Measurements from ENCODE around the gene EPHB3. TPM values are rescaled to one million over a fixed set of nuclear protein-coding genes. Genes with fewer than 3 reads are reported as not detected.

The EPHB3 gene
- total RNA-seq, 1 donor from 2014 or later, result 0.07 TPM

DNA sequence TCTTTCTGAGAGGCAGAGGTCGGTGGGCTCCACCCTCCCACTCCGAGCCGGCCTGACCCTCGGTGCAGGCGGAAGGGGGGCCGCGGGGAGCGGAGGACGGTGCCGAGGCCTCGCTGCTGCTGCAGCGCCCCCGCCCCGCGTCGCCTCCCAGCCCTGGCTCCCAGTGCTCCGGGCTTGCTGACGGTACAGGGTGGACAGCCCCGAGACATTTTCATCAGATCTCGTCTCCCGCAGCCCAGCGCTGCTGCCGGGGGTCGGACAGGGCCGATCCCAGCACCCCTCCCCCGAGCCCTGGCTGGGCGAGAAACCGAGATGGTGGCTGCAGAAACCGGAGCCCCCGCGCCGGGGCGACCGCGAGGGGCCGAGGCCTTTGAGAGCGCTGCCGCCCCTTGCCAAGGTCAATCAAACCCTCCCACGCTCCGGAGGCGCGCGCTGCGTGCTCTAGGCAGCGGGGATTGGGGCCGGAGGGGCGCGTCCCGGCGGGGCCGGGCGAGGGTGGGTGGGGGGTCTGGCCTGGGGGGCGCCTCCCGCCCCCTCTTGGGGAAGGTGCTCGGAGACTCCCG is 42.5 kb downstream of the EPHB3 start:
- no peak for DNase-seq
- H3K27ac Mint-ChIP-seq, result no peak overlapping the region
- H3K4me1 Mint-ChIP-seq, result peaks cover 25% of the 10 kb centered on the region
- ATAC-seq (ENCODE audit: low read depth), result no peak
- peak overlapping the region; percentile 64 for H3K4me3 Mint-ChIP-seq
- no peaks in the 10 kb centered on the region for H3K36me3 Mint-ChIP-seq (ENCODE audit: low read depth)
- ChIA-PET POLR2A (no interaction called here), CTCF (no interaction called here)
- H3K27me3 Mint-ChIP-seq, result peaks cover 41% of the 10 kb centered on the region
- intact Hi-C loops (cut with micrococcal nuclease), result no loop called here
- H3K9me3 Mint-ChIP-seq, result no peaks in the 10 kb centered on the region
- TF ChIP-seq, protein P1, sequence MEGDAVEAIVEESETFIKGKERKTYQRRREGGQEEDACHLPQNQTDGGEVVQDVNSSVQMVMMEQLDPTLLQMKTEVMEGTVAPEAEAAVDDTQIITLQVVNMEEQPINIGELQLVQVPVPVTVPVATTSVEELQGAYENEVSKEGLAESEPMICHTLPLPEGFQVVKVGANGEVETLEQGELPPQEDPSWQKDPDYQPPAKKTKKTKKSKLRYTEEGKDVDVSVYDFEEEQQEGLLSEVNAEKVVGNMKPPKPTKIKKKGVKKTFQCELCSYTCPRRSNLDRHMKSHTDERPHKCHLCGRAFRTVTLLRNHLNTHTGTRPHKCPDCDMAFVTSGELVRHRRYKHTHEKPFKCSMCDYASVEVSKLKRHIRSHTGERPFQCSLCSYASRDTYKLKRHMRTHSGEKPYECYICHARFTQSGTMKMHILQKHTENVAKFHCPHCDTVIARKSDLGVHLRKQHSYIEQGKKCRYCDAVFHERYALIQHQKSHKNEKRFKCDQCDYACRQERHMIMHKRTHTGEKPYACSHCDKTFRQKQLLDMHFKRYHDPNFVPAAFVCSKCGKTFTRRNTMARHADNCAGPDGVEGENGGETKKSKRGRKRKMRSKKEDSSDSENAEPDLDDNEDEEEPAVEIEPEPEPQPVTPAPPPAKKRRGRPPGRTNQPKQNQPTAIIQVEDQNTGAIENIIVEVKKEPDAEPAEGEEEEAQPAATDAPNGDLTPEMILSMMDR (IDR thresholded peaks at IDR 0.05), result no peak

DNA sequence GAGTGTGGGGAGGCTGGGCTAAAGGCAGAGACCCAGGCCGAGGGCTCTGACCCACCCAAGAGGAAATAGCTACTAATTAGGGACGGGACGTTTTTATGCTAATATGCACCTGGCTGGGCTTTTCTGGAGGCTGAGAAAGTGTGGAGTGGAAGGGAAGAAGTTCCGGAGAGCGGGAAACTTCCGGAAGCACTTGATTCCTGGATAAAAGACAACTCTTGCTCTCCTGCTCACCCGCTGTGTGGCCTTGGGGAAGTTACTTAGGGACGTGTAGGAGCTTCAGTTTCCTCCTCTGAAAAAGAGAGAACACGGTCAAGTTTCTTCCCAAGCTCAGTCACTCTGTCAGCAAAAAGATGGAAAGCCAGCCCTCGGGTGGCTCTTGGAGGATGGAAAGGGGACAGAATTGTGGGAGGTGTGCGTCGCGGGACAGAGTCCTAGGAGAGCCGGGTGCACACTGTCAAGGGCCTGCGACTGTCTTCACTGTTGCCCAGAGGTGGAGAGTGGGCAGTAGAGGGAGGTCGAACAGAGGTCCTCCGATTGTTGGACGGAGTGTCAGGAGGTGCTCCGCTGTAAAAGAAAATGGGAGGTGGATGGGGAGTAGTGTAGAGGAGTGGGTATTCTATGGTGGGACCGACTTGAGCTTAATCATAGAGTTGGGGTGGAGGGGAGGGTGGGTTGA is 43.2 kb downstream of the EPHB3 start:
- H3K27ac Mint-ChIP-seq, result no peak overlapping the region
- no peaks in the 10 kb centered on the region for H3K9me3 Mint-ChIP-seq
- DNase-seq, result no peak
- no peak for ATAC-seq (ENCODE audit: low read depth)
- peaks cover 25% of the 10 kb centered on the region for H3K4me1 Mint-ChIP-seq
- intact Hi-C loops (cut with micrococcal nuclease), result no loop called here
- H3K36me3 Mint-ChIP-seq (ENCODE audit: low read depth), result no peaks in the 10 kb centered on the region
- TF ChIP-seq, protein P1 (IDR thresholded peaks at IDR 0.05), result no peak
- H3K27me3 Mint-ChIP-seq, result peaks cover 41% of the 10 kb centered on the region
- POLR2A ChIA-PET, result no interaction called here
- H3K4me3 Mint-ChIP-seq, result no peak overlapping the region
- CTCF ChIA-PET, result no interaction called here

DNA sequence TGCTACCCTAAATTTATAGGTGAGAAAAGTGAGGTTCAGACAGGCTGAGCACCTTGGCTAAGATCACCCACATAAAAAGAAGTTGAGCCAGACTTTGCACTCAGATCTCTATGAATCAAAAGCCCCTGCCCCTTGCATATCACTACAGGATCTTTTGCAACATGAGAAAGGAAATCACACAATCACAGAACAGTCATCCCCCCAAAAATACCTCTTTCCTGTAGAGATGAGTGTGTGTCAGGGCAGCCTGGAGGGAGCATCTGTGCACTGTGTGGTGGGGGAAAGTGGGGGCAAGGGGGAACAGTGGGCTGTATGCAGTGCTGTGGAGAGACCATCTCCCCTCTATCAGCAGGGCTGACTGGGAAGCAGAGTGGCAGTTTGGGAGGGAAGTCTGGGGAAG is 46.6 kb downstream of the EPHB3 start:
- no peaks in the 10 kb centered on the region for H3K9me3 Mint-ChIP-seq
- CTCF ChIA-PET, result no interaction called here

DNA sequence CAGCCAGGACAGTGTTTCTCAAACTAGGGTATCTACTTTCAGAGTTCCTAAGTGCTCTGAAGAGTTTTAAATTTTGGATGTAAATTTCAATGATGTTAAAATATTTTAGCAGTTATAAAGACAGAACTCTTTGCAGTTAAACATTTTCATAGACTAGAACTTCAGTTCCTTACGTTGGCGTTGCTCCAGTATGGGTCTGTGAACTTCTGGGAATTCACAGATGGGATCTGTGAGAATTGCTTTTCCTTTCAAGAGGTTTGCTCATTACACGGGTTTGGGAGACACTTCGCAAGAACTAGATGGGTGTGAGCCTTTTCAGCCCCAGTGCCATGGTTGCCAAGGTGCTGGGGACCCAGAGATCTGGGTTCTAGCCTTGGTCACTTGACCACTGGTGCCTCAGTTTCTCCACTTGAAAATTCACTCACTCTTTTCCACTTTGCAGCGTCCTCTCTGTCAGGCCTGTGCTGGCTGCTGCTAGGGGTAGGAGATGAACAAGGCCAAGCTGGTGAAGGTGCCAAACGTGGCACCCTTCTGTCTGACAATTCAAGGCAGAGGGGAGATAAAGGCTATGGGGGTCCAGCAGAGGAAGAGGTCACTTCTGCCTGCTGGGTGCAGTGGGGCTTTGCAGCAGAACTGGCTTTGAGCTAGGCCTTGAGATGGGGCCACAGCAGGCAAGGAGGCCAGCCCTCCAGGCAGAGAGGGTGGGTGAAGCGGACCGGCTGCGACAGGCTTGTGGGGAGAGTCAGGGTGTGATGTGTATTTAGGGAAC is 48.1 kb downstream of the EPHB3 start:
- DNase-seq, result no peak
- Mint-ChIP-seq H3K4me3 (no peak overlapping the region), H3K4me1 (peaks cover 2% of the 10 kb centered on the region), H3K27me3 (peaks cover 11% of the 10 kb centered on the region), H3K9me3 (no peaks in the 10 kb centered on the region), H3K27ac (no peak overlapping the region), H3K36me3 (ENCODE audit: low read depth) (no peaks in the 10 kb centered on the region)
- TF ChIP-seq, protein P1 (IDR thresholded peaks at IDR 0.05), result no peak
- no peak for ATAC-seq (ENCODE audit: low read depth)
- ChIA-PET CTCF (no interaction called here), POLR2A (no interaction called here)
- intact Hi-C loops (cut with micrococcal nuclease), result no loop called here

More for the DNA sequence above, 46.6 kb downstream of the EPHB3 start:
- POLR2A ChIA-PET, result no interaction called here
- no peak overlapping the region for H3K4me3 Mint-ChIP-seq
- peaks cover 11% of the 10 kb centered on the region for H3K4me1 Mint-ChIP-seq
- H3K36me3 Mint-ChIP-seq (ENCODE audit: low read depth), result no peaks in the 10 kb centered on the region
- peaks cover 19% of the 10 kb centered on the region for H3K27me3 Mint-ChIP-seq
- ATAC-seq (ENCODE audit: low read depth), result no peak
- intact Hi-C loops (cut with micrococcal nuclease), result no loop called here
- TF ChIP-seq, protein P1 (IDR thresholded peaks at IDR 0.05), result no peak
- DNase-seq, result no peak
- H3K27ac Mint-ChIP-seq, result no peak overlapping the region

DNA sequence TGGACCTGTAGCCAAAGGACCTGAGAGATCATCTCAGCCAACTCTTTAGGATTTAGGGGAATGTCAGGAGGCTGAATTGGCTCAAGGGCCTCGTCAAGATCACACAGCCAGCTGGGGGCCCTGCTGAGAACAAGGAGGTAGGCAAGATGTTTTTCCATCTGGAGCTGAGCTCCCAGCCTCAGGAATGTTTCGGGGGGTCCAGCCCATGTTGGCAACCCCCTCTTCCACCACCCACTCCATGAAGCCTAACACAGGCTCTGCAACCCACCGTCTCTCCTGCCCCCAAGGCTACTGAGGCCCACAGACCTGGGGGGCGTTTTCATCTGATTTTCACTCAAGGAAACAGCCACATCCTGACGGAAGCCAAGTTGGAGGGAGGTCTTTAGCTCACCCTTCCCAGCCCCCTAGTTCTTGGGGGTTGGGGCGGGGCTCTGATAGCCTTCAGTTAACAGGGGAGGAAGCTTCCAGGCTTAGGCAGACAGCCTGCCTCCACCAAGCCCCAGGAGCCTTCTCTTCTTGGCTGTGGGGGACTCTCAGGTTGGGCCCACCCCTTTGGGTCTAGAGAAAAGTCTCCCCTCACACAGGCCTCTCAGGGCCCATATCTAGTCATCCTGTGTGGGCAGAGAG is 48.8 kb downstream of the EPHB3 start:
- no peaks in the 10 kb centered on the region for H3K4me1 Mint-ChIP-seq
- no peak for DNase-seq
- H3K36me3 Mint-ChIP-seq (ENCODE audit: low read depth), result no peaks in the 10 kb centered on the region
- H3K27me3 Mint-ChIP-seq, result peaks cover 7% of the 10 kb centered on the region
- ATAC-seq (ENCODE audit: low read depth), result no peak
- H3K4me3 Mint-ChIP-seq, result no peak overlapping the region
- ChIA-PET CTCF (no interaction called here), POLR2A (no interaction called here)
- no peaks in the 10 kb centered on the region for H3K9me3 Mint-ChIP-seq
- no peak overlapping the region for H3K27ac Mint-ChIP-seq
- intact Hi-C loops (cut with micrococcal nuclease), result no loop called here
- TF ChIP-seq, protein P1 (IDR thresholded peaks at IDR 0.05), result no peak
